ENCODE measurements around the gene FCMR.

Gene FCMR

DNA sequence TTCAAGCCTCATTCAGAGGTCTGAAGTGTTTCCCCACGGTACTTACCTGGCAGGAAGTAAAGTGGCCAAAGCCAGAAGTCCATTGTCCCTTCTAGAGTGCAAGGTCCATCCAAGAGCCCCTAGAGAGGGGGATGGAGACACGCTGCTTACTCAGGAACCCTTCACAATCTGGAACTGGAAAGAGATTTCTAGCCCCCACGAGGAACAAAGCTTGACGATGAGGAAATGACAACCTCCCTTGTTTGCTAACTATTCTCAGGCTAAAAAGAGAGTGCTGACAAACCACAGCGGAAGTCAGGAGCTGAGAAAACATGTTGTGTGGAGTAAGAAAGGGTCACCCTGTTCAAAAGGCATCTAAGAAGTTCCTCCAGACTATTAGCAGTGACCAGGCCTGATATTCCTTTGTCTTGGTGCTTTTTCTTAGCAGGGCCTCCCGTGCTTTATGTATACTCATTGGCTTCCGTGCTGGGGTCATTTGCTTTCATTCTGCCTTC lies at the start of gene FCMR:
Gene FCMR (minus strand): TSS at position 170 of the 494 bp plus-strand sequence. CDS start 87 bp downstream, at position 83.
- DNase-seq (ENCODE audit: low read depth in 2 of 2), result no peak

- no peak for DNase-seq (ENCODE audit: low read depth in 2 of 2)
Observed at GRCh38 chr1:206971029-206971655, 49.4 kb upstream of the FCMR start.

GRCh38 chr1:206970446-206970845 lies 48.7 kb upstream of the FCMR start, which contains the start of gene FCAMR:
FCAMR (minus strand) TSS chr1:206970460; CDS start chr1:206970125, 335 bp downstream.
- DNase-seq (ENCODE audit: low read depth in 2 of 2), result no peak

- no peak for DNase-seq (ENCODE audit: low read depth in 2 of 2)
Observed at GRCh38 chr1:206969090-206969489, 47.3 kb upstream of the FCMR start.

DNA sequence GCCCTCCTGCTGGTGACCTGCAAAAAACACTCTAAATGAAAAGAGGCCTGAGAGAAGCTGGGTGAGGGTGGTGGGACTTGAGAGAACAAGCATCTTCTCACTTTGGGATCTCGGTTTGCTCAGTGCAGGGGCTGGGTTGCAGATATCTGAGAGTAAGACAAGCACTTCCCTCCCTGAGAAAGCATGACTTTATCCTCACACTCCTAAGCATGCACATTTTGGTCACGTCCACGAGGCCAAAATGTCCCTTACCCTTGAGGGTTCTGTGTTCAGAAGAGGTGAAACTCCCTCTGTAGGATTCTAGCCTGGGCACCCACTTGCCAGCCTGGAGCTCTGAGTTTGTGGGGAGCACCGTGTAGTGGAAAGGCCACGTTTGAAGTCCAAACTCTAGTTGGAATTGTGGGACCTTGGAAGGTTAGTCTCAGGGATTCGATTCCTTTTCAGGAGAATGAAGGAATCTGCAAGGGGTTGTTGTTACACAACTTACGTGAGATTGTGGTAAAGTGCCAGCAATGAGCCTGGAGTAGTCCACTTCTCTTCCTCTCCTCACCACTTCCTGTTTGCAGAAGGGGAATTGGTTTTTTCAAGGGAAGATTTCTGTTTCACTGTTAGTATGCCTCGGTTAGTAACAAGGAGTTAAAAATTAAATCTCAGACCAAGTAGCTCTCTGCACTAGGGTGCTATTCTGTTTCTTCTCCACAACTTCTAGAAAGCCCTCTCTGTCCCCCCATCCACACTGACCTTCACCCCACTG lies 45.5 kb upstream of the FCMR start:
- no peak for DNase-seq (ENCODE audit: low read depth in 2 of 2)

DNA sequence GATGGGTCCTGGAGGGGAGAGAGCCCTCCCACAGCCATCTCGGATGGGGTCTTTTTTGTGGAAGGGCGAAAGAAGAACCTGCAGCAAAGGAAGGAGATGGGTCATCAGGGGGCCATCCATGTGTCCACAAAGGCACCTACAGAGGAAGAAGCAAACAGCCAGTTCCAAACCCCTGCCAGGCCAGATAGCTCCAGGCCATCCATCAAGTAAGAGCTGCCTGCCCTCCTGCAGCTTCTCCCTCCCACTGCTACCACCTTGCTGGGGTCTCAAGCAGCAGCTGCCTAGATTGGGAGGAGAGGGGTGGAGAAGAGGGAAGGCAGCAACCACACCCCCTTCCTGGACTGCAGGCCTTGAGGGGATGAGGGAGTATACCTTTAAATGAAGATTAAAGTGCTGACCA lies 44.0 kb upstream of the FCMR start:
- no peak for DNase-seq (ENCODE audit: low read depth in 2 of 2)

DNA sequence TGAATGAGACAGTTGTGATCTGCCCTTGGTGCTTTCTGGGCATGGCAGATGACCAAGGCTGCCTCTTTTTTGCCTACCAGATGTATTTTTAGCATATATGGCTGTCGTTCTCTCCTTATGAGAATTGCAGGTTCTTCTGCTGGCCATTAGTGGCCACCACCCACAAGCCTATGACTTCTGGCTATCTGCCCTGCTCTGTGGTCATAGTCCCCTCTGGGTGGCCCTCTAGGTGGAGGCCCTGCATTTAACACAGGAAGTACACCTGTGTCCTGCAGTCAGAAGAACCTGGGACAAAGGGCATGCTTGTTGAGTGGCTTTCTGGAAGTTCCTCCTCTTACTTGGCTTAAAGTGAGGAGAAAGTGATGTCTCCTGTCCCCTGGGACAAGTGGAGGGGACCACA lies 42.0 kb upstream of the FCMR start:
- DNase-seq (ENCODE audit: low read depth in 2 of 2), result no peak

DNA sequence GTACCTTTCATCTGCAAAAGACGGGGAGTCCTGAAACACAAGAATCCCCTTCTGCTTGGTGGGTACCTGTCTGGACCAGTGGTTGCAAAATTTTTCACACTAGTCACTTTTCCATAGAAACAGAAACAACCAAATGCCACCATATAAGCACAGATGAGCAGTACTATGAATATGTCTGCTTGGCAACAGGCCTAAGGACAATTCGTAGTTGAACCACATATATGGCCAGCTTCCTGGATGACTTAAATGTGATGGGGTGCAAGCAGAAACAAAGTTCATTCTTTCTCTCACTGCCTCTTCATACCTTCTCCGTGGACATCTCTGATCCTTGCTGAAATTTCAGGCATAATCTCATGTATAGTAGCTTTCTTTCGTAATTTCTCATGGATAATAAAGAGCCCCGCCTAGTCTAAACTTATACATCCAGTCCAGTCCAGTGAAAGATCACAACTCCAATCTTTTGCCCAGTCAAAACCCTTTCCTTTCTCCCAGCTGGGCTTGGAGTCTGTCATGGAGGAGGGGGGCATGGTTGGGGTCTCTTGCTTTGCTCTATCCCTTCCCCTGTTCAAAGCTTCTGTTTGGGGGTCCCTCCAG lies 41.5 kb upstream of the FCMR start:
- no peak for DNase-seq (ENCODE audit: low read depth in 2 of 2)

DNA sequence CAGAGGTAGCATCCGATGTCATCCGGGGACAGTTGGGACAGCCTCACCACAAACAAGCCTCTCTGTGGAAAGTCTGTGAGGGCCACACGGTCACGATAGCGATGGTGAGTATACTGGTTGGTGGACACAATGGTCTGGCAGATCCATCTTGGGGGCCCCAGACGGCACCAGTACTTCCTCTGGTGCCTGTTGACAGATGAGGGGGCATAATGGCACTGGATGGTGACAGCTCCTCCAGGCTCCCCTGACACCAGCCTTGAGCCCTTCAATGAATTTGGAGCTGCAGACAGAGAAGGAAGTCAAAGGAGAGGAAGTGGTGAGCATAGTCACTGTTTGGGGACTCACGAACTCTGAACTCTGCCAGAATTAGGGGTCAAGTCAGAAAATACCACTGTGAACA lies 40.5 kb upstream of the FCMR start:
- DNase-seq (ENCODE audit: low read depth in 2 of 2), result no peak

GRCh38 chr1:206961668-206962067 lies 39.9 kb upstream of the FCMR start:
- no peak for DNase-seq (ENCODE audit: low read depth in 2 of 2)

GRCh38 chr1:206960676-206961386 lies 39.1 kb upstream of the FCMR start:
- DNase-seq (ENCODE audit: low read depth in 2 of 2), result no peak

DNA sequence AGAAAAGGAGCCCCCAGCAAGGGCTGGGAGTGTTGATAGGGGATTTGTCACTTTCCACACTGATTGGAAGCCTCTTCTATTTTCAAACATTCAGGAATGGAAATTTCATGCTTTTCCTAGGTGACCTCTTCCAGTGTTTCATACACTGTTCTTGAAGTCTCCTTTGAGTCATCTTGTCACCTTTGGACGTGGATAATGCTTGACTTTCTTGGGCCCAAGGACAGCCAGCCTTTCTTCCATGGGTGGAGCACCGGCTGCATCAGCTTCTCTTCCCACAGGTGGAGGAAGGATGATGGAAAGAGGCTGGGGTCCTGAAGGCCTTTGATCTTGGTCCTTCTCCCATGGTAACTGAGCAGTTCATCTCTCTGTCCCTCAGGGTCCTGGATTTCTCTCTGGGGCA lies 36.4 kb upstream of the FCMR start:
- DNase-seq (ENCODE audit: low read depth in 2 of 2), result no peak

DNA sequence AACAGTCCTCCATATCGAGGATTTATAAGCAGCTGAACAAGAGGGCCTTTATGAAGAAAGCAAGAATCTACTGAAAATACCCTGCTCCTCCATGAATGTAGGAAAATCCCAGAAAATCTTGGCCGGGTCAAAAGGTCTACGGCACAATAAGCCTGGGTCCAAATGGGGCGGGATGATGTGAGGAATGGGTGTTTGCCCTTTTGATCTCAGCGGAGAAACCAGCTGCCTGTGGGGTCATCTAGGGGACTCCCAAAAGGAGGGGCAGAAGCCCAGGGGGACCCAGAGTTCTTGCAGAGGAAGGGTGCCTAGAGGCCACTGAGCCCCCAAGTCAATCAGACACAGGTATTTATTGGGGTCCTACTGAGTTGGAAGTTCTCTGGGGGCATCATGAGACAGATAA lies 35.9 kb upstream of the FCMR start:
- DNase-seq (ENCODE audit: low read depth in 2 of 2), result no peak

DNA sequence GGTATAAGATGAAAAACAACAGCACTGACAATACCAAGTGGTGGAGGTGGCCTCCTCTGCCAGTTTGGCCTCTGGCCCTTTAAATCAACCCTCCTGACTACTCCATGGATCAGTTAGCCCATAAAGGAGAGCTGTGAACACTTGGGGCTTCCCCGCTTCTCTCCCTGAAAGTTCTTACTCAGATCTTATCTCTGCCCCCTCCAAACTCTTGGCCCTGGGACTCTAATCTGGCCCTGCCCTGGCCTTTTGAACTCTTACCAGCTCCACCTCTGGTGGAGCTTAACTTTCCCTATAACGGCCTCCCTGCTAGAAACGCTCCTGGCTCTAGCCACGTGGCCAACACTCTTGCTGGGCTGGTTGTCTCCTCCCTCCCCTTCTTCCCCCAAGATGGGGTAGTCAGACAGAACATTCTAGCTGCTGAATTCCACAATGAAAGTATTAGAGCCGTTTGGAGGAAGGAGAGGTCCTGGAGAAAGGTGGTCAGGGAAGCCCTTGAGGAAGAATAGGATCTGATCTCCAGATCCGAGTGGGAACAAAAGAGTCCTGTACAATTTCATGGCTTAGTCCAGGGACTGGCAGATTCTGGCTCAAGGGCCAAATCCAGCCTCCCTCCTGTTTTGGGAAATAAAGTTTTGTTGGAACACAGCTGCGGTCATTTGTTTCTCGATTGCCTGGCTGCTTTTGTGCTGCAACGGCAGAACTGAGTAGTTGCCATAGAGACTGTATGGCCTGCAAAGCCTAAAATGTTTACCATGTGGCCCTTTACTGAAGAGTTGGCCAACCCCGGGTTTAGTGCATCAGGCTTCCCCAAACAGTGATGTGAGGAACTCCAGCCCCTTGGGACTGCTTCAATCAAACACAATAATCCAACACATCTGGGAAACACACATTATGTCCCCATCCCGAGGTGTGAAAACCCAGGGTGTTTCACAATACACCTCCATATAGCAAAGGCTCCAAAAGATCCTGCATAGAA lies 34.0 kb upstream of the FCMR start:
- no peak for DNase-seq (ENCODE audit: low read depth in 2 of 2)

GRCh38 chr1:206954459-206955342 lies 33.0 kb upstream of the FCMR start:
- DNase-seq (ENCODE audit: low read depth in 2 of 2), result no peak

- no peak for DNase-seq (ENCODE audit: low read depth in 2 of 2)
Observed at GRCh38 chr1:206953626-206954025, 31.9 kb upstream of the FCMR start.

DNA sequence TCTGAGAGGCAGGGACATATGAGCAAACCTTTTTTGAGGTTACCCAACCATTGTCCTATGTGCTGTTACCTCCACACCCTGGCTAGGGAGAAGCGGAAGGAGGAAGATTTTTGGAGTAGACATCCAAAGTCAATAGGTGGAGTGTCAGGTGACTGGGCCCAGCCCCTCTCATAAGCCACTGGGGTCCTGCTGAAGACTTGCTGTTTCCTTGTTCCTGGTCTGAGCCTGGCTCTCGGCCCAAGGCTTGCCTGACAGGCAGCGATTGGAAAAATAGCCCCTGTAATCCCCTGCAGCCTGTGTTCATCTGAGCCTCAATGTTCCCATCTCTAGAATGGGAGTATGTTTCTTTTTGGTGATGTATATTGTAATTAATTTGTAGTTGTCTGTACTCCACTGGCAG lies 31.4 kb upstream of the FCMR start:
- DNase-seq (ENCODE audit: low read depth in 2 of 2), result no peak

- DNase-seq (ENCODE audit: low read depth in 2 of 2), result no peak
Observed at GRCh38 chr1:206952171-206952570, 30.4 kb upstream of the FCMR start.

GRCh38 chr1:206951318-206952100 lies 29.8 kb upstream of the FCMR start:
- no peak for DNase-seq (ENCODE audit: low read depth in 2 of 2)
